ENCODE data around the gene KRT71. TPM values are rescaled to one million over a fixed set of nuclear protein-coding genes. Genes with fewer than 3 reads are reported as not detected.

The KRT71 gene
- total RNA-seq, 2 experiments from 2014 or later = not detected

- Mint-ChIP-seq H3K4me3 (no peak overlapping the region), H3K36me3 (ENCODE audit: low read depth) (no peaks in the 10 kb centered on the region), H3K9me3 (no peaks in the 10 kb centered on the region), H3K27ac (no peak overlapping the region), H3K4me1 (ENCODE audit: low read depth) (peaks cover 4% of the 10 kb centered on the region), H3K27me3 (ENCODE audit: low read depth) (no peaks in the 10 kb centered on the region)
- DNase-seq = no peak
- intact Hi-C loops (cut with micrococcal nuclease) = no loop called here
- CTCF ChIA-PET = interaction anchor here (1.3 to 2.8 kb wide), 4 partner anchors 8 to 310 kb away, joined by 3 to 9 read pairs (median 7); no protein-coding TSS in a partner anchor
Observed at GRCh38 chr12:52575256-52575655, 22.3 kb upstream of the KRT71 start.

- Mint-ChIP-seq H3K4me1 (ENCODE audit: low read depth) (no peaks in the 10 kb centered on the region), H3K4me3 (no peak within 1 kb of the TSS), H3K27ac (no peak within 1 kb of the TSS), H3K9me3 (no peaks in the 10 kb centered on the region), H3K36me3 (ENCODE audit: low read depth) (no peaks in the 10 kb centered on the region), H3K27me3 (ENCODE audit: low read depth) (no peaks in the 10 kb centered on the region)
- CTCF ChIA-PET = interaction anchor here (0.7 to 2.8 kb wide), 6 partner anchors 9 to 376 kb away, joined by 3 to 9 read pairs (median 4); no protein-coding TSS in a partner anchor
- DNase-seq = no peak
- intact Hi-C loops (cut with micrococcal nuclease) = no loop called here
Observed at GRCh38 chr12:52573743-52574142, 20.8 kb upstream of the KRT71 start, which contains the start of gene KRT74. TSS of gene KRT74 (minus strand) at chr12:52573843. CDS start at chr12:52573777, 66 bp downstream.

GRCh38 chr12:52573306-52573705 lies 20.4 kb upstream of the KRT71 start:
- intact Hi-C loops (cut with micrococcal nuclease) = no loop called here
- Mint-ChIP-seq H3K27me3 (ENCODE audit: low read depth) (no peaks in the 10 kb centered on the region), H3K4me3 (no peak overlapping the region), H3K9me3 (no peaks in the 10 kb centered on the region), H3K36me3 (ENCODE audit: low read depth) (no peaks in the 10 kb centered on the region), H3K27ac (no peak overlapping the region), H3K4me1 (ENCODE audit: low read depth) (no peaks in the 10 kb centered on the region)
- CTCF ChIA-PET = interaction anchor here (1.5 to 2.8 kb wide), 2 partner anchors 9 to 307 kb away, joined by 4 to 9 read pairs; no protein-coding TSS in a partner anchor
- DNase-seq = no peak

- H3K9me3 Mint-ChIP-seq = no peaks in the 10 kb centered on the region
- no peak for DNase-seq
- CTCF ChIA-PET = no interaction called here
- H3K36me3 Mint-ChIP-seq (ENCODE audit: low read depth) = no peaks in the 10 kb centered on the region
- H3K27me3 Mint-ChIP-seq (ENCODE audit: low read depth) = no peaks in the 10 kb centered on the region
- intact Hi-C loops (cut with micrococcal nuclease) = no loop called here
- H3K4me3 Mint-ChIP-seq = no peak overlapping the region
- no peak overlapping the region for H3K27ac Mint-ChIP-seq
- no peaks in the 10 kb centered on the region for H3K4me1 Mint-ChIP-seq (ENCODE audit: low read depth)
Observed at GRCh38 chr12:52570511-52570910, 17.6 kb upstream of the KRT71 start.

- CTCF ChIA-PET = interaction anchor here (1.4 kb wide), 1 partner anchor 313 kb away, joined by 6 read pairs; no protein-coding TSS in a partner anchor
- Mint-ChIP-seq H3K9me3 (no peaks in the 10 kb centered on the region), H3K27ac (no peak overlapping the region), H3K36me3 (ENCODE audit: low read depth) (no peaks in the 10 kb centered on the region), H3K4me1 (ENCODE audit: low read depth) (no peaks in the 10 kb centered on the region), H3K4me3 (no peak overlapping the region), H3K27me3 (ENCODE audit: low read depth) (no peaks in the 10 kb centered on the region)
- no peak for DNase-seq
- intact Hi-C loops (cut with micrococcal nuclease) = no loop called here
Observed at GRCh38 chr12:52568111-52568510, 15.2 kb upstream of the KRT71 start.

GRCh38 chr12:52566847-52567291 lies 13.9 kb upstream of the KRT71 start:
- H3K27me3 Mint-ChIP-seq (ENCODE audit: low read depth) = no peaks in the 10 kb centered on the region
- H3K27ac Mint-ChIP-seq = no peak overlapping the region
- no peaks in the 10 kb centered on the region for H3K9me3 Mint-ChIP-seq
- H3K36me3 Mint-ChIP-seq (ENCODE audit: low read depth) = no peaks in the 10 kb centered on the region
- DNase-seq = no peak
- intact Hi-C loops (cut with micrococcal nuclease) = no loop called here
- CTCF ChIA-PET = interaction anchor here (0.8 kb wide), 1 partner anchor 313 kb away, joined by 3 read pairs; no protein-coding TSS in a partner anchor
- H3K4me1 Mint-ChIP-seq (ENCODE audit: low read depth) = no peaks in the 10 kb centered on the region
- H3K4me3 Mint-ChIP-seq = no peak overlapping the region

- H3K4me1 Mint-ChIP-seq (ENCODE audit: low read depth) = no peaks in the 10 kb centered on the region
- no peaks in the 10 kb centered on the region for H3K9me3 Mint-ChIP-seq
- H3K27ac Mint-ChIP-seq = no peak overlapping the region
- intact Hi-C loops (cut with micrococcal nuclease) = no loop called here
- no peak for DNase-seq
- H3K36me3 Mint-ChIP-seq (ENCODE audit: low read depth) = no peaks in the 10 kb centered on the region
- CTCF ChIA-PET = interaction anchor here (1.4 to 1.8 kb wide), 2 partner anchors 306 to 320 kb away, joined by 3 to 6 read pairs; no protein-coding TSS in a partner anchor
- H3K27me3 Mint-ChIP-seq (ENCODE audit: low read depth) = no peaks in the 10 kb centered on the region
- no peak overlapping the region for H3K4me3 Mint-ChIP-seq
Observed at GRCh38 chr12:52564582-52564981, 11.6 kb upstream of the KRT71 start.

GRCh38 chr12:52561880-52562449 lies 9.0 kb upstream of the KRT71 start:
- no peak overlapping the region for H3K27ac Mint-ChIP-seq
- H3K9me3 Mint-ChIP-seq = no peaks in the 10 kb centered on the region
- H3K4me1 Mint-ChIP-seq (ENCODE audit: low read depth) = no peaks in the 10 kb centered on the region
- no peak overlapping the region for H3K4me3 Mint-ChIP-seq
- H3K27me3 Mint-ChIP-seq (ENCODE audit: low read depth) = no peaks in the 10 kb centered on the region
- CTCF ChIA-PET = interaction anchor here (0.6 to 0.9 kb wide), 2 partner anchors 18 to 318 kb away, joined by 3 read pairs; no protein-coding TSS in a partner anchor
- intact Hi-C loops (cut with micrococcal nuclease) = no loop called here
- no peak for DNase-seq
- no peaks in the 10 kb centered on the region for H3K36me3 Mint-ChIP-seq (ENCODE audit: low read depth)

- Mint-ChIP-seq H3K27me3 (ENCODE audit: low read depth) (no peaks in the 10 kb centered on the region), H3K4me1 (ENCODE audit: low read depth) (no peaks in the 10 kb centered on the region), H3K36me3 (ENCODE audit: low read depth) (no peaks in the 10 kb centered on the region), H3K27ac (no peak overlapping the region), H3K9me3 (no peaks in the 10 kb centered on the region), H3K4me3 (no peak overlapping the region)
- CTCF ChIA-PET = interaction anchor here (0.6 to 1.1 kb wide), 3 partner anchors 280 to 320 kb away, joined by 3 read pairs; no protein-coding TSS in a partner anchor
- intact Hi-C loops (cut with micrococcal nuclease) = no loop called here
- DNase-seq = no peak
Observed at GRCh38 chr12:52559979-52560378, 7.0 kb upstream of the KRT71 start.

GRCh38 chr12:52558781-52559445 lies 6.0 kb upstream of the KRT71 start:
- intact Hi-C loops (cut with micrococcal nuclease) = no loop called here
- CTCF ChIA-PET = interaction anchor here (1.1 kb wide), 1 partner anchor 321 kb away, joined by 3 read pairs; no protein-coding TSS in a partner anchor
- no peaks in the 10 kb centered on the region for H3K27me3 Mint-ChIP-seq (ENCODE audit: low read depth)
- H3K4me3 Mint-ChIP-seq = no peak overlapping the region
- H3K27ac Mint-ChIP-seq = no peak overlapping the region
- DNase-seq = no peak
- H3K36me3 Mint-ChIP-seq (ENCODE audit: low read depth) = no peaks in the 10 kb centered on the region
- no peaks in the 10 kb centered on the region for H3K9me3 Mint-ChIP-seq
- H3K4me1 Mint-ChIP-seq (ENCODE audit: low read depth) = no peaks in the 10 kb centered on the region

- Mint-ChIP-seq H3K4me3 (no peak overlapping the region), H3K27ac (no peak overlapping the region), H3K27me3 (ENCODE audit: low read depth) (no peaks in the 10 kb centered on the region), H3K4me1 (ENCODE audit: low read depth) (no peaks in the 10 kb centered on the region), H3K9me3 (no peaks in the 10 kb centered on the region), H3K36me3 (ENCODE audit: low read depth) (no peaks in the 10 kb centered on the region)
- DNase-seq = no peak
- intact Hi-C loops (cut with micrococcal nuclease) = no loop called here
- CTCF ChIA-PET = interaction anchor here (0.7 kb wide), 1 partner anchor 32 kb away, joined by 3 read pairs; no protein-coding TSS in a partner anchor
Observed at GRCh38 chr12:52557476-52557875, 4.5 kb upstream of the KRT71 start.

GRCh38 chr12:52555577-52555976 lies 2.6 kb upstream of the KRT71 start:
- CTCF ChIA-PET = no interaction called here
- Mint-ChIP-seq H3K36me3 (ENCODE audit: low read depth) (no peaks in the 10 kb centered on the region), H3K4me1 (ENCODE audit: low read depth) (no peaks in the 10 kb centered on the region), H3K9me3 (no peaks in the 10 kb centered on the region), H3K4me3 (no peak overlapping the region), H3K27ac (no peak overlapping the region), H3K27me3 (ENCODE audit: low read depth) (no peaks in the 10 kb centered on the region)
- intact Hi-C loops (cut with micrococcal nuclease) = no loop called here
- DNase-seq = no peak

Measured in activated naive CD4-positive, alpha-beta T cell treated with anti-CD3 and anti-CD28 coated beads for 36 hours (primary cell).